K562 (cell line): ENCODE measurements around the gene TLR5. TPM values are rescaled to one million over a fixed set of nuclear protein-coding genes. Genes with fewer than 3 reads are reported as not detected.
A peak's percentile ranks its signal among the peaks of the same experiment; 100 is the strongest.

Experiments
- ARHGAP35 ChIP-seq: fragments of 450-650 bp; IDR thresholded peaks from 2 replicates; pipeline ENCODE4 v1.6.1; 2018; ENCODE audit not compliant: partially characterized antibody
- CREB3 ChIP-seq: fragments of 450-650 bp; conservative IDR thresholded peaks from 2 replicates; pipeline ENCODE4 v1.6.1; 2016; ENCODE audit warnings: missing genetic modification characterization, low read depth, mild to moderate bottlenecking, missing compliant biosample characterization, moderate library complexity
- DNMT1 ChIP-seq: fragments of 450-650 bp; IDR thresholded peaks from 2 replicates; pipeline ENCODE4 v1.6.1; 2016; ENCODE audit warnings: antibody characterized with exemption, mild to moderate bottlenecking
- EGR1 ChIP-seq: fragments of 450-650 bp; conservative IDR thresholded peaks from 2 replicates; pipeline ENCODE4 v1.6.1; 2017; ENCODE audit warnings: mild to moderate bottlenecking
- ELF4 ChIP-seq: fragments of 450-650 bp; formaldehyde crosslinking; IDR thresholded peaks from 2 replicates; pipeline ENCODE4 v1.4.0; 2022; ENCODE audit warnings: missing genetic modification characterization
- ETV1 ChIP-seq: fragments of 450-650 bp; conservative IDR thresholded peaks from 2 replicates; pipeline ENCODE4 v1.6.1; 2016; ENCODE audit warnings: missing genetic modification characterization, control low read depth, low read depth, missing compliant biosample characterization
- GTF2E2 ChIP-seq: fragments of 200-800 bp; sonication (Bioruptor generic); IDR thresholded peaks from 2 replicates; pipeline ENCODE4 v1.6.1; 2016; ENCODE audit warnings: missing genetic modification characterization, missing compliant biosample characterization
- KAT2B ChIP-seq: IDR thresholded peaks from one replicate; pipeline ENCODE4 v1.6.1; 2012; ENCODE audit warnings: low read depth, mild to moderate bottlenecking, control low read depth, inconsistent platforms, low read length, moderate library complexity
- KDM1A ChIP-seq, 2 experiments: fragments of 450-650 bp; IDR thresholded peaks; 2 replicates each; pipeline ENCODE4 v1.6.1; 2016; ENCODE audit warnings: mild to moderate bottlenecking in 2 of 2
- KLF10 ChIP-seq: fragments of 250-450 bp; sonication (Bioruptor Pico); IDR thresholded peaks from 2 replicates; pipeline ENCODE4 v1.6.1; 2021; ENCODE audit warnings: matching md5 sums
- MBD1 ChIP-seq: fragments of 250-450 bp; sonication (Bioruptor Pico); IDR thresholded peaks from 2 replicates; pipeline ENCODE4 v1.8.0; 2022; ENCODE audit warnings: inconsistent platforms
- MEF2A ChIP-seq: IDR thresholded peaks from 2 replicates; pipeline ENCODE4 v1.6.1; 2011; ENCODE audit warnings: low read depth, mild to moderate bottlenecking, low read length, moderate library complexity; ENCODE audit not compliant: control insufficient read depth
- MTA2 ChIP-seq: fragments of 450-650 bp; IDR thresholded peaks from 2 replicates; pipeline ENCODE4 v1.6.1; 2016; ENCODE audit warnings: low read depth
- MXI1 ChIP-seq: IDR thresholded peaks from 2 replicates; pipeline ENCODE4 v1.6.1; 2011; ENCODE audit warnings: low read depth, mild to moderate bottlenecking, improper control_type of control experiment, low read length
- NFRKB ChIP-seq: fragments of 450-650 bp; IDR thresholded peaks from 2 replicates; pipeline ENCODE4 v1.6.1; 2016; ENCODE audit warnings: low read depth
- NR1H2 ChIP-seq: sonication (generic); formaldehyde crosslinking; IDR thresholded peaks from 2 replicates; pipeline ENCODE4 v1.4.0; 2020; ENCODE audit warnings: mild to moderate bottlenecking, missing genetic modification reagents
- NR4A1 ChIP-seq, 2 experiments: fragments of 250-450 bp in 1 of 2; fragments of 450-650 bp in 1 of 2; sonication (Bioruptor Pico) in 1 of 2; IDR thresholded peaks; 2 replicates each; pipeline versions ENCODE4 v1.4.0 to v1.6.1; 2016 to 2020; ENCODE audit warnings: mild to moderate bottlenecking in 2 of 2, missing compliant biosample characterization in 1 of 2, missing genetic modification characterization in 1 of 2, moderate library complexity in 1 of 2
- PHF8 ChIP-seq: fragments of 200-600 bp; sonication (generic); IDR thresholded peaks from 2 replicates; pipeline ENCODE4 v1.6.1; 2012; ENCODE audit warnings: mixed run types, mild to moderate bottlenecking, inconsistent platforms, low read length, moderate library complexity, borderline replicate concordance
- SMAD4 ChIP-seq: fragments of 250-450 bp; sonication (Bioruptor Pico); conservative IDR thresholded peaks from 2 replicates; pipeline ENCODE4 v1.8.0; 2021; ENCODE audit warnings: inconsistent platforms, mild to moderate bottlenecking, moderate library complexity
- TSC22D4 ChIP-seq: fragments of 450-650 bp; IDR thresholded peaks from 2 replicates; pipeline ENCODE4 v1.6.1; 2016; ENCODE audit warnings: missing genetic modification characterization, missing biosample characterization, control low read depth
- ZEB2 ChIP-seq: fragments of 450-650 bp; IDR thresholded peaks from 2 replicates; pipeline ENCODE4 v1.6.1; 2016
- ZNF165 ChIP-seq: fragments of 250-450 bp; sonication (Bioruptor Pico); IDR thresholded peaks from 2 replicates; pipeline ENCODE4 v1.4.0; 2020; ENCODE audit warnings: borderline replicate concordance
- ZNF253 ChIP-seq: fragments of 250-450 bp; sonication (Bioruptor Pico); conservative IDR thresholded peaks from 2 replicates; pipeline ENCODE4 v1.6.1; 2021; ENCODE audit warnings: mild to moderate bottlenecking
- ZNF551 ChIP-seq: fragments of 250-450 bp; sonication (Bioruptor Pico); IDR thresholded peaks from 2 replicates; pipeline ENCODE4 v1.5.0; 2021; ENCODE audit warnings: mild to moderate bottlenecking, moderate library complexity
- polyA plus RNA-seq, 8 experiments: library from polyadenylated mRNA; depleted of rRNA in 4 of 8; stranded (reverse) in 5 of 8; unstranded in 3 of 8; fragments of >200 nt; fragmentation: Nextera tagmentation in 2 of 8; fragmentation: Illumina TruSeq in 1 of 8; extraction: Ambion mirVana in 2 of 8; extraction: Trizol in 1 of 8; gene quantifications; 2 replicates each; pipeline versions ENCODE4 v1.2.1 to v1.2.3, GENCODE V29; 2011 to 2014; ENCODE audit warnings: inconsistent platforms in 1 of 8, missing spikeins in 1 of 8
- total RNA-seq, 7 experiments: library from RNA; depleted of rRNA in 6 of 7; stranded (reverse); fragments of >200 nt in 6 of 7; fragmentation: Illumina TruSeq in 2 of 7; extraction: Trizol in 2 of 7; gene quantifications; 2 replicates each; pipeline versions ENCODE4 v1.2.1 to v1.2.3, GENCODE V29; 2011 to 2021; ENCODE audit warnings: low replicate concordance in 1 of 7

The TLR5 gene
- total and polyA plus RNA-seq, 9 of the 15 experiments (the other 6 are each of a cell fraction or from before 2014, with no cell fraction given), result 0.93 to 7.4 (median 1.9) TPM

GRCh38 chr1:223142795-223143536, at the start of gene TLR5 (continued):
- TF ChIP-seq KAT2B (no peak), NR4A1 (CRISPR knock-in tag; IDR thresholded peaks at IDR 0.05) (peak; percentile 58; the same call in 1 of the 2 replicates), NR4A1 (tag; IDR thresholded peaks at IDR 0.05) (peak; percentile 71; the same call in 1 of the 2 replicates), EGR1 (peak; percentile 86), NFRKB (no peak), GTF2E2 (tag) (peak; percentile 35; the same call in 1 of the 2 replicates), KDM1A (IDR thresholded peaks at IDR 0.05) (no peak), ZNF165 (CRISPR knock-in tag) (peak; percentile 79; the same call in 1 of the 2 replicates), MBD1 (no peak), MTA2 (no peak), MXI1 (no peak), NR1H2 (CRISPR knock-in tag) (peak; percentile 88; the same call in 1 of the 2 replicates), ETV1 (tag) (no peak), KLF10 (no peak), ELF4 (no peak), ZNF551 (CRISPR knock-in tag) (no peak), CREB3 (tag) (no peak), ZEB2 (no peak), TSC22D4 (tag) (no peak), ZNF253 (CRISPR knock-in tag) (no peak), SMAD4 (CRISPR knock-in tag) (peak; percentile 98), MEF2A (0 out of 2 replicates have a peak, but pooled peaks have one; percentile 20), ARHGAP35 (no peak), PHF8 (peak; percentile 62; the same call in 1 of the 2 replicates), DNMT1 (no peak)
